Measurements from ENCODE around the gene CNOT6L. TPM values are rescaled to one million over a fixed set of nuclear protein-coding genes. Genes with fewer than 3 reads are reported as not detected.

The CNOT6L gene
- total RNA-seq, 3 donors from 2014 or later: 52.2 to 59.1 (median 56.5) TPM

DNA sequence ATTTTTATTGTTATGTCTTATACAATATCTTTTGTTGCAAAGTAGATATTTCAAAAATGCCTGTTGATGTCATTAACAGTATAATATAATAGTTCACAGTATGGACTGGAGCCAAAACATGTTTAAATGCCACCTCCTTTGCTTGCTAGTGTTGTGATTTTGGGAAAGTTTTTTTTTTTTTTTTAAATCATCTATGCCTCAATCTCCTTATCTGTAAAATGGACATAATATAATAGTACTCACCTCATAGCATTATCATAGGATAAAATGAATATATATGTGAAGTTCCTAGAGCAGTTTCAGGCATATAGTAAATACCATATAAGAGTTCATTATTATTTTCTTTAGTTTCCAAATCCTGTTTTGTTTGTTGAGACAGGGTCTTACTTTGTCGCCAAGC is 25.2 kb upstream of the CNOT6L start:
- H3K9me3 Mint-ChIP-seq: no peaks in the 10 kb centered on the region
- H3K36me3 Mint-ChIP-seq (ENCODE audit: insufficient read depth): no peaks in the 10 kb centered on the region
- no peaks in the 10 kb centered on the region for H3K27me3 Mint-ChIP-seq (ENCODE audit: low read depth)
- peaks cover 15% of the 10 kb centered on the region for H3K4me1 Mint-ChIP-seq (ENCODE audit: low read depth)
- ATAC-seq (no peak), DNase-seq (no peak)
- H3K4me3 Mint-ChIP-seq: no peak overlapping the region

DNA sequence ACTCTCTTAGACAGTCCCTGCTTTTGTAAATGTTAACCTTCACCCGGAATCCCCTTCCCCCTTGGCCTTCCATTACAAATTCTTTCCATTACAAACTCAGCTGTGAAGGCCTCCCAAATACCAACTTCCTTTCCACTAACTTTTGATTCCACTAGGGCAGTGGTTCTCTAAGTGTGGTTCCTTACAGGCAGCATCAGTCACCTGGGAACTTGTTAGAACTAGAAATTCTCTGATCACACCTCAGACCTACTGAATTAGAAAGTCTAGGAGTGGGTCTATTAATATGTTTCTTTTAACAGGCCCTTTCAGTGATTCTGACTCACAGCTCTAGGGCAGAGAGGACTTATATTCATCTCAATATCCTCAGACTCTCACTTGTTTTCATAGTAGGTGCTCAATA is 24.5 kb upstream of the CNOT6L start:
- Mint-ChIP-seq H3K9me3 (no peaks in the 10 kb centered on the region), H3K4me1 (ENCODE audit: low read depth) (peaks cover 15% of the 10 kb centered on the region), H3K36me3 (ENCODE audit: insufficient read depth) (no peaks in the 10 kb centered on the region), H3K27me3 (ENCODE audit: low read depth) (no peaks in the 10 kb centered on the region), H3K4me3 (no peak overlapping the region)
- DNase-seq (no peak), ATAC-seq (peak; percentile 49 to 58)

DNA sequence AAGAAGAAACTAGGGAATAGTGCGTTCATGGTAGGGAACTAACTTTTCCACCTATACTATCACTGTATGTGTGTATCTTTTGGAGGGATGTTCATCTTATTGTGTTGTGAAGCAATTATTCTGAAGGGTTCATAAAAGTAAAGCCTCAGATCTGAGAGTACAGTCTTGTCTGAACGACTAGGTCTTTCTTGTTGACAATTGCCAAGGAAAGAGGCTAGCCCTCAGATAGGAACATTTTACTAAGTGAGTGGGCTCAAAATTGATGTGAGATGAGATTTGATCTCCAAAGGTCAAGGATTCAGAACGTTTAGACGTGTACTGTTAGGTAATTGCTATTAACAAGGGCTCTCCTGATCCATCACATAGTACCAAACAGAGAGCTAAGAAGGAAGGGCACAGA is 15.2 kb upstream of the CNOT6L start:
- Mint-ChIP-seq H3K27me3 (ENCODE audit: low read depth) (no peaks in the 10 kb centered on the region), H3K36me3 (ENCODE audit: insufficient read depth) (no peaks in the 10 kb centered on the region), H3K4me1 (ENCODE audit: low read depth) (peaks cover under 1% of the 10 kb centered on the region), H3K9me3 (no peaks in the 10 kb centered on the region), H3K4me3 (no peak overlapping the region)
- DNase-seq: no peak
- no peak for ATAC-seq

DNA sequence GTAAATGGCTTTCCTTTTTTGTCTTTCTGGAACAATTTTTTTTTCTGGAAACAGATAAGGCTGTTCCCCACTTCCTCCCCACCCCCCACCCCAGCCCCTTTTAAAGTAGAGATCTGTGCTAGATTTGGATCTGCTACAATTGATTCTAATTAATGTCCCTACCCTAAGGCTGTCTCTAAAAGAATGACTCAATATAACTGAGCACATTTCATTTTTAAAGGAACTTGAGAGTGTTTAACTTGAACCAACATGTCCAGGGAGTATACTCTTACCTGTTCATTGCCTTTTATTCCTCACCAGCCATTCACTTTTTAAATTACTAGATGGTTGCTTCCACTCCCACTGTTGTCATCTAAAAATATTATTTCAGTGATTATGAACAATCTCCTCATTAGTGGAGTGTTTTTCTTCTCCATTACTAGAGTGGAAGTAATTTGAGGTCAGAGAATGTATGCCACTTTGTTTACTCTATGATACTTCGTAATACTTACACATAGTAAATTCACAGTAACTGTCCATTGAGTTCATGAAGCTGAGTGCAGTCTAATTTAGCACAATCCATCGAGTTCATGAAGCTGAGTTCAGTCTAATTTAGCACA is 14.1 kb upstream of the CNOT6L start:
- Mint-ChIP-seq H3K27me3 (ENCODE audit: low read depth) (no peaks in the 10 kb centered on the region), H3K9me3 (no peaks in the 10 kb centered on the region)

DNA sequence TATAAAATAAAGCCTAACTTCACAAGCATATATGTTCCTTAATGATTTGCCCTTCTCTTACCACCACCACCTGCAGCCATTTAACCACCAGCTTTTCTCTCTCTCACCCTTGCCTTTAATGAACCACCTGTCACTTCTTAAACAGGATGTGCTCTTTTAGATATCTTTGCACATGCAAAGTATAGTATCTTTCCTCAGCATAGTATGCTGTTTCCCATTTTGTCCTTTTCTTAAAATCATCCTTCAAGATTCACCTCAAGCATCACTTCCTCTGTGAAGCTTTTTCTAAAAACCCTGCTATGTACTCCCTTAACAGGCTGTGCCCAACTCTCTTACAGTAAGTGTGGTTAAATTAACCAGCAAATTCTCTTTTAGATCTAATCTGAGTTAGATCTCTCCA is 8.2 kb upstream of the CNOT6L start:
- ATAC-seq (peak in 1 of 2 donors; percentile 37), DNase-seq (no peak)
- Mint-ChIP-seq H3K4me3 (peak overlapping the region; percentile 5), H3K27me3 (ENCODE audit: low read depth) (no peaks in the 10 kb centered on the region), H3K36me3 (ENCODE audit: insufficient read depth) (no peaks in the 10 kb centered on the region), H3K4me1 (ENCODE audit: low read depth) (peaks cover 49% of the 10 kb centered on the region), H3K9me3 (no peaks in the 10 kb centered on the region)

More for the DNA sequence above, 14.1 kb upstream of the CNOT6L start:
- Mint-ChIP-seq H3K4me1 (ENCODE audit: low read depth) (peaks cover 11% of the 10 kb centered on the region), H3K36me3 (ENCODE audit: insufficient read depth) (no peaks in the 10 kb centered on the region), H3K4me3 (no peak overlapping the region)
- DNase-seq (no peak), ATAC-seq (no peak)

DNA sequence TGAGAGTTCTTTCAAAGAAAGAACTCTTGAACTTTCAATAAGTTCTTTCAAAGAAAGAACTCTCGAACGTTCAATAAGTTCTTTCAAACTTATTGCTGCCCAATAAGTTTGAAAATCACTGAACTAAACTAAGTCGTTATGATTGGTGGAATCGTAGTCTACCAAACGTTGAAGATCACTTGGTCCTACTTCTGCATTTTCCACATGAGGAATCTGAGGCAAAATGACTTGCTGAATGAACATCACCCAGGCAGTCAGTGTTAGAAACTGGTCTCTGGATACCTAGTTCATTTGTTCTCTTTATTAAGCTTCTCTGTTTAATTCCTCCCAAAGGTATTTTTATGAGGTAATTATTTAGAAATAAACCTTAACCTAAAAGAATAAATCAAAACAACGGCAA is 7.1 kb upstream of the CNOT6L start:
- Mint-ChIP-seq H3K9me3 (no peaks in the 10 kb centered on the region), H3K36me3 (ENCODE audit: insufficient read depth) (no peaks in the 10 kb centered on the region), H3K4me3 (no peak overlapping the region), H3K27me3 (ENCODE audit: low read depth) (no peaks in the 10 kb centered on the region), H3K4me1 (ENCODE audit: low read depth) (peaks cover 59% of the 10 kb centered on the region)
- DNase-seq (no peak), ATAC-seq (no peak)

DNA sequence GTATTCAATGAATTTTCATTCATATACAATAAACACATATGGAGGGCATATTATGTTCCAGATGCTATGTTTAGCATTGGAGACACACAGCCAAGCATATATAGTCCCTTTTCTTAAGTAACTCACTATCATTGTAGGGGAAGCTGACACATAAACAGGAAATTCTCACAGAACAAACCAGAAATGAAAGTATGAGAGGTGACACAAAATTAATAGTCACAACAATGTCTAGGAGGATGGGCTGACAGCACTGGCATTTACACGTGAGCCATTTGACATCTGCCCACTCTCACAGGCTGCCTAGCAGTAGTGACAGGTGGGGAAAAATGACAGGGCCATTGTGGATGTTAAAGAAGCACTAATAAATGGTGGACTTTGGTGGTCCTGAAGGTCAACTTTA is 2.6 kb upstream of the CNOT6L start:
- DNase-seq: peak; percentile 31
- Mint-ChIP-seq H3K4me1 (ENCODE audit: low read depth) (peaks cover 52% of the 10 kb centered on the region), H3K4me3 (peak overlapping the region; percentile 95), H3K36me3 (ENCODE audit: insufficient read depth) (no peaks in the 10 kb centered on the region), H3K27me3 (ENCODE audit: low read depth) (no peaks in the 10 kb centered on the region), H3K9me3 (no peaks in the 10 kb centered on the region)
- ATAC-seq: peak; percentile 14 to 23

DNA sequence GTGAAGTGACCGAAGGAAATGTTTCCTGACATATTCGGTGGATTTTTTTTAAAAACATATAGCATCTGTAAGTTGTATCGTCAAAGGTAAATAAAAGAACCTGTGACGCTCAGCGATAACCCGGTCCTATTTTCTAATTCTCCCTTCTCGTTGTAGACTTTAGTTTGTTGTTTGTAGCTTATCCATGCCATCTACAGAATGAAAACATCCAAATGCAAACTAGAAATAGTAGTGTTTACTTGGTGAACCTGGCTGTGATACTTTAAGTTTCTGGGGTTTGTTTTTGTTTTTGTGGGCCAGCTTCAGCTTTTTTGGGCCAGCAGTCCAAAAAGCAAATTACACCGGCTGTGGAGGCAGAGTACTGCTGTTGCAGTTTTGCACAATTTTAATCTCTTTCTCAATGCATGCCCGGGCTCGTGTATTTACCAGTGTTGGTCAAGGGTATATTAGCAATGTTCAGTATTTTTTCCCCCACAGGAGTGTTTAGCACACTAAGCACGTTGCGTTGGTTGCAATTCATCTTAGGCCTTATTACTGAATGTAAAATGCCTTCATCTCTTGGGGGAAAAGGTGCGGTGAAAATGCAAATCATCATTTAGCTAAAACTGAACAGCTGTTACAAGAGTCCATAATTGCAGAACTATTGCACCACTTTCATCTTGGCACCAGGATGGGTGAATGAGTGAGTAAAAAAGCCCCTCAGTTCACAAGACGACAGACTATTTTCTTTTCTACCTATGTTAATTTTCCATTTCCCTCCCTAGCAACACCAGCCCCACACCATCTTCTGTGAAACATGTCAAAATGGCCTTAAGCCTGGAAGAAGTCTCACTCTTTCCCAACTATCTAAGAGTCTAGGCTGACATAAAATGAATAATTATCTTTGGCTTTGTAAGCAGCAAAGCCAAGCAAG is 1.7 kb upstream of the CNOT6L start:
- H3K4me1 Mint-ChIP-seq (ENCODE audit: low read depth): peaks cover 51% of the 10 kb centered on the region
- H3K4me3 Mint-ChIP-seq: peak overlapping the region; percentile 95
- H3K27me3 Mint-ChIP-seq (ENCODE audit: low read depth): no peaks in the 10 kb centered on the region
- no peak for DNase-seq
- no peaks in the 10 kb centered on the region for H3K9me3 Mint-ChIP-seq
- ATAC-seq: no peak
- H3K36me3 Mint-ChIP-seq (ENCODE audit: insufficient read depth): peaks cover 1% of the 10 kb centered on the region

DNA sequence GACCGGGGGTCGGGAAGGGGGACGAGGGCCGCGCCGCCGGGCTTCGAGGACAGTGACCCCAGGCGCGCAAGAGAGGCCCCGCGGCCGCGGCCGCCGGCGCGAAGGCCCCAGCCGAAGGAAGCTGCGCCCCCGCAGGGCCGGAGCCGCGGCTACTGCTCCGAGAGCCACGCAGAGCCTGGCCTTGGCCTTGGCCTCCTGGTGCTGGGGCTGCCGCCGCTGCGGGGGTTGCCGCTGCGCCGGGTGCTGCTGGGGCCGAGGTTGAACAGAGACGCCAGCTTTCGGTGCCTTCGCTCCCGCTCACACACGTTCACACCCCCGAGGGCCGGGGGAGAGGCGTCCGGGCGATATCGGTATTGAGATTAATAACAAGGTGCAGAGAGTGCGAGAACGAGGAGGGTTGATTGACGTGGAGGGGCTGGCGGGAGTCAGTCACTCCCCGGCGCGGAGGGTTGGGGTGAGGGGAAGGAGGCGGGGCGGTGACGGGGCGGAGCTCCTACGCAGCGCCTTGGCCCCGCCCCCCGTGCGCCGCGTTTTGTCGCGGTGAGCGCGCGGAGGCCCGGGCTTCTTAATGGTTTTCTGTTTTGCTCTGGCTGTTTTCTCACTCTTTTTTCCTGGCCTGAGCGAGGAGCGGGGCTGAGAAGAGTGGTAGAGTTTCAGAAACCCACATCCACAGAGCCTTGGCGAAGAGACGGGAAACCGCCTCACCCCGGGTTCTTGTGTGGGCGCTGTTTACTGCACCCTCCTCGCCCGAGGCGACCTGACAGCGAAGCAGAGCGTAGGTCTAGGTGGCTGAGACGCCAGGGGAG is 878 bp upstream of the CNOT6L start:
- ATAC-seq: peak; percentile 77 to 80
- Mint-ChIP-seq H3K4me1 (ENCODE audit: low read depth) (peaks cover 52% of the 10 kb centered on the region), H3K9me3 (no peaks in the 10 kb centered on the region)

DNA sequence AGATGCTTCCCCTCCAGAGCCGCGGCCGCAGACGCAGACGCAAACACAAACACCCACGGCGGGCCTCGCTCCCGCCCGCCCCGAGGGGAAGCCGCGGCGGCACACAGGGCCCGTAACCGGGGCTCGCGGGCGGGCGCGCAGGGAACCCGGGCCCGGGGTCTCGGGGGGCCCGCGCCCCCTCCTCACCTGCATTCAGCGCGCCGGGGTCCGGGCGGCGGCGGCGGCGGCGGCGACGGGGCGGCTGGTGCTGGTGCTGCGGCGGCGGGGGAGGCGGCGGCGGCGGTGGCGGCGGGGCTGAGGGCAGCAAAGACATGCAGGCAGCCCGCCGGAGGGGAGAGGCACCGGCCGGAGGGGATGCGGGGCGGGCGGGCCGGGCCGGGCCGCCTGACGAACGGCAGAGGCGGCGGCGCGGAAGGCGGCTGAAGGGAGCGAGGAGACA is 255 bp upstream of the CNOT6L start:
- peaks cover 54% of the 10 kb centered on the region for H3K4me1 Mint-ChIP-seq (ENCODE audit: low read depth)
- peak; percentile 41 to 42 for ATAC-seq

More for the DNA sequence above, 878 bp upstream of the CNOT6L start:
- DNase-seq: peak; percentile 93
- peak overlapping the region; percentile 95 for H3K4me3 Mint-ChIP-seq
- H3K27me3 Mint-ChIP-seq (ENCODE audit: low read depth): no peaks in the 10 kb centered on the region
- peaks cover 1% of the 10 kb centered on the region for H3K36me3 Mint-ChIP-seq (ENCODE audit: insufficient read depth)

DNA sequence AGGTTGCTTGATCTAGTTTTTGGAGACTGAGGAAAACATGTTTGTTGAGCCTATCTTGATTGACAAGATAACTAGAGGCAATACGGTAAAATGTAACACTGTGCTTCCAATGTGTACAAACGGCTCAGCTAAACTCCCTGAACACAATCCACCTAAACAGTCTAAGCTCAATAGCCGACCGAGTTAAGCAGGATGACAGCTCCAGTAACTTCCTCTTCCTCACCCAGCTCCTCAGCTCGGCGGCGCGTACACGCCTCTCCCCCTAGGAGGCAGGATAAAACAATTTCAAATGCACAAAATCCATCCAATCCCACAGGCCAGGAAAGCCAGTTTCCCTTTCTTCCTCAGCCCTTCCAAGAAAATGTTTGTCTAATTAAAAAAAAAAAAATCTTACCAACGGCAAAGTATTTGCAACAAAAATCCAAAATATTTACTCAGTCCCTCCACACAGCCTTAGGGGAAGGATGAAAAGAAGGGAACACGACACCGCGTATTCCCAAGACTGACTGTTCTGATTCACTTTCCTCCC is 1.0 kb downstream of the CNOT6L start:
- Mint-ChIP-seq H3K4me1 (ENCODE audit: low read depth) (peaks cover 64% of the 10 kb centered on the region), H3K9me3 (no peaks in the 10 kb centered on the region), H3K27me3 (ENCODE audit: low read depth) (no peaks in the 10 kb centered on the region), H3K36me3 (ENCODE audit: insufficient read depth) (peaks cover 1% of the 10 kb centered on the region), H3K4me3 (peak overlapping the region; percentile 98)
- ATAC-seq (no peak), DNase-seq (peak; percentile 17)

More for the DNA sequence above, 255 bp upstream of the CNOT6L start:
- no peaks in the 10 kb centered on the region for H3K9me3 Mint-ChIP-seq
- no peaks in the 10 kb centered on the region for H3K27me3 Mint-ChIP-seq (ENCODE audit: low read depth)
- peak; percentile 84 for DNase-seq
- H3K36me3 Mint-ChIP-seq (ENCODE audit: insufficient read depth): peaks cover 1% of the 10 kb centered on the region
- H3K4me3 Mint-ChIP-seq: peak overlapping the region; percentile 97

DNA sequence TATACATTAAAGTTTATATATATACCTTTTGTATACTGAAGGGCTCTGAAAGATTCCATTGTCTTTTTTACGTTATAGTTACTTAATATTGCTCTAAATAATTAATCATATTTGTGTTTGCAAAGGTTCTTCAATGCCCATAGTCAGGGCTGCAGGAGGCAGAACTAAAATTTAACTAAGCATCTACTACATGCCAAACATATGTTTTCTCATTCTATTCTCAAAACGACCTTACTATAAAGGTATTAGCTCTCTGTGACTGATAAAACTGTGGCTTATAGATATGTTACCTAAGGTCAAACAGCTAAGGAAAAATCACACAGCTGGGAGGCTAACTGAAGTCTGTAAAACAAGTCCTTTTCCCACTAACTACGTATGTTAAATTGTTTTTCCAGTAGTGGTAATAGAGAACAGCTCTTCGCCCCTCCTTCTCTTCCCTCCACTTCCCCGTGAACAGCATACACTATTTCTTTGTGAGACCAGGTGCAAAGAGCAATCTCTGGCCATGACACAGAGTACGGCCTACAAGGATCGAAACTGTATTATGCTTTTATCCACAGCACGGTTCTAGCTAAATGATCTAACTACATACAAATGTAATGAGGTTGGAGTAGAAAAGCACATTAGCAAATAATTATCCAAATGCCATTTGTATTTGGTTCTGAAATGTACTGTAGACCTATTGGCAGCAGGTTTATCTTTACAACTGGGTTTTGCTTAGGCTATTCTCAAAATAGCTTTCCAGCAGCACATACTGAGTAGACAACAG is 1.7 kb downstream of the CNOT6L start:
- H3K4me1 Mint-ChIP-seq (ENCODE audit: low read depth): peaks cover 67% of the 10 kb centered on the region
- H3K9me3 Mint-ChIP-seq: no peaks in the 10 kb centered on the region
- DNase-seq (no peak), ATAC-seq (no peak)
- peaks cover 1% of the 10 kb centered on the region for H3K36me3 Mint-ChIP-seq (ENCODE audit: insufficient read depth)
- no peaks in the 10 kb centered on the region for H3K27me3 Mint-ChIP-seq (ENCODE audit: low read depth)
- H3K4me3 Mint-ChIP-seq: peak overlapping the region; percentile 98

DNA sequence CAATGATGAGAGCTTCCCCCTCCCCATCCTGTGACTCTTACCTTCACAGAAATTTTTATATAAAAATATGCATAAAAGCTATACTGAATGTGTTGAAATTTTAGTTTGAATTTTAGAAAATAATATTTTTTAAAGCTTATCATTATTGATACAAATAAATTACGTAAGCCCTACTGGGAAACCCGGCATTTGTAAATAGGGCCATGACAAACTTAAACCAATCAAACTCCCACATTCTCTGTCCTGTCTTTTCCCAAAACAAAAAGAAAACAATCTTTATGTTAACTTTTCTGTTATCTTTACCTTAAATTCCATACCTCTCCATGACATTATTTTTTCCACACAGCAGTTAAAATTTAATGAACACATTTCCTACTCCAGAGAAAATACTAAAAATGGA is 2.6 kb downstream of the CNOT6L start:
- Mint-ChIP-seq H3K4me1 (ENCODE audit: low read depth) (peaks cover 66% of the 10 kb centered on the region), H3K36me3 (ENCODE audit: insufficient read depth) (peaks cover 3% of the 10 kb centered on the region), H3K9me3 (no peaks in the 10 kb centered on the region), H3K27me3 (ENCODE audit: low read depth) (no peaks in the 10 kb centered on the region), H3K4me3 (peak overlapping the region; percentile 62)
- ATAC-seq (no peak), DNase-seq (no peak)

All from activated T-cell treated with anti-CD3 and anti-CD28 coated beads, Interleukin-2, amount 50 U/mL, for 4 hours (primary cell).